ENCODE results near the gene ANGEL1. TPM values are rescaled to one million over a fixed set of nuclear protein-coding genes. Genes with fewer than 3 reads are reported as not detected.

Gene ANGEL1
- total and polyA plus RNA-seq, 2 of the 8 experiments (the other 6 are each of a cell fraction or from before 2014, with no cell fraction given), result 26.8 to 27.2 TPM

DNA sequence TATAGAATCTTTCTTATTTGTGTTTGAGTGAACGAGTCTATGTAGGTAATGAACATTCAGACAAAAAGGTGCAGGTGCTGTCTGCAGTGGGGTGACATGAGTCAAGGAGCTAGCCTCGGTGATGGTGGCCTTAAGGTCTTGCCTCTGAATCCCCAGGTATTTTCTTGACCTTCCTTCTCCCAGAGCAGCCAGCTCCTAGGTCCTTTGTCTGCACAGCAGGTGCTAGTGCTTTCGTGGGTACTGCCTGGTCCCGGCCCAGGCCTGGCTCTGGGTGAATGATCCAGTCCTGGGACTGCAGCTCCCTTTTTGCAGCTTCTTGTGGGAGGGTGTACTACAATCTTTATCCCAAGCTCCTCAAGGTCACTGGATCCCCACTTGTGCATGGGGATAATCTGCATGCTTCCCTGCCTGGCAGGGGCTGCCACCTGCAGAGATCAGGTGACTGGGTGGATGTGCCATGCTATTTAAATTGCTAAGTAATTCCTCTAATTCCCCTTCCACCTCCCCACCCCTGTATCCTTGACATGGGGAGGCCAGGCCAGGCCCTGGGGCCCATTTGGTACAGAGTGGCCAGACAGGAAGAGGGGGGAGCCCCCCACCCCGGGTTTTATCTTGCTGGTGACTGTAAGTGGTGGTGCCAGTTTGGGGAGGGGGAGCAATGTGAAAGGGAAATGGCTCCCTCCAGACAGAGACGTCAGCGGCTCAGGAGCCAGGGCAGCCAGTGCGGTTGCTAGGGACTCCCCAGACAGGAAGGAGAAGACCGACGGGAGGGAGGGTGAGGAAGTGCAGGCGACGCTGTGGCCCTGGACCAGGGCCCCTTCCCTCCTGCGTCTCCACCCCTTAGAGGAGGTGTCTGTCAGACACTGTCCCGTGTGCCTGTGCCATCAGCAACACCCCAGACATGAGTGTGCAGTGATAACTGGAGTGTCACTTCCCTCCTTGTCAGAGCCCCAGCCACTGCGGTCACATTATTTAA, 44.7 kb downstream of the ANGEL1 start:
- Histone ChIP-seq H3K79me1 (ENCODE audit: low read depth, low read length) (no peaks in the 10 kb centered on the region), H3K27me3 (replicated peaks in 1 of 4; ENCODE audit: control insufficient read depth in 3 of 4, extremely low read depth in 1 of 4, insufficient read depth in 3 of 4, low read length in 3 of 4) (peaks cover 4 to 15% (median 13%) of the 10 kb centered on the region in 4 experiments), H3K14ac (ENCODE audit: insufficient read length) (no peak overlapping the region), H3K23me2 (ENCODE audit: low read depth, low read length) (no peaks in the 10 kb centered on the region; the same call in 1 of the 2 replicates), H3K36me3 (ENCODE audit: control insufficient read depth in 2 of 4, insufficient read depth in 4 of 4, low read length in 3 of 4) (no peaks in the 10 kb centered on the region), H3K27ac (ENCODE audit: low read depth, low read length) (no peak overlapping the region), H3K4me1 (replicated peaks in 1 of 4; ENCODE audit: control insufficient read depth in 3 of 4, insufficient read depth in 4 of 4, low read length in 3 of 4) (peaks cover 0 to 22% (median 19%) of the 10 kb centered on the region in 4 experiments; a peak in 5 of 7 replicates), H2BK20ac (ENCODE audit: low read length) (peak overlapping the region; percentile 72; the same call in 1 of the 2 replicates), H3K4ac (replicated peaks; ENCODE audit: insufficient read length, low read depth, low read length) (no peak overlapping the region), H2BK12ac (ENCODE audit: low read depth, low read length) (peak overlapping the region; percentile 75; the same call in 1 of the 2 replicates), H3K56ac (replicated peaks; ENCODE audit: insufficient read length, low read depth, low read length) (no peak overlapping the region), H4K5ac (ENCODE audit: insufficient read length, low read depth, low read length) (no peak overlapping the region), H3K23ac (ENCODE audit: insufficient read length) (no peak overlapping the region), H2AFZ (ENCODE audit: low read length) (no peak overlapping the region), H3K9me3 (ENCODE audit: insufficient read depth in 2 of 2, low read depth in 1 of 2, low read length in 1 of 2) (no peaks in the 10 kb centered on the region; a peak in 1 of 4 replicates), H2AK5ac (ENCODE audit: low read depth, low read length) (0 out of 2 replicates have a peak overlapping the region, but pooled peaks have one; percentile 43), H2BK15ac (ENCODE audit: low read length) (peak overlapping the region; percentile 81; the same call in 1 of the 2 replicates), H3K4me2 (ENCODE audit: insufficient read depth in 1 of 2, low read depth in 2 of 2, low read length in 2 of 2) (peak overlapping the region; percentile 28 to 50; a peak in 3 of 4 replicates), H3K79me2 (ENCODE audit: control insufficient read depth in 1 of 2, insufficient read depth in 2 of 2, low read length in 2 of 2) (no peaks in the 10 kb centered on the region), H3K4me3 (ENCODE audit: extremely low read depth in 1 of 4, insufficient read depth in 2 of 4, low read depth in 3 of 4, low read length in 4 of 4) (peak overlapping the region in 1 of 4 experiments; percentile 30; a peak in 3 of 8 replicates), H4K20me1 (replicated peaks in 1 of 2; ENCODE audit: control insufficient read depth in 1 of 2, insufficient read depth in 2 of 2, low read length in 2 of 2) (no peaks in the 10 kb centered on the region), H4K91ac (replicated peaks; ENCODE audit: insufficient read length, low read length) (peak overlapping the region; percentile 96), H2BK5ac (ENCODE audit: low read depth, low read length) (peak overlapping the region; percentile 82; the same call in 1 of the 2 replicates), H3K9ac (replicated peaks in 1 of 4; ENCODE audit: extremely low read depth in 1 of 4, low read depth in 3 of 4, low read length in 3 of 4) (no peak overlapping the region), H3K18ac (ENCODE audit: extremely low read depth, low read length) (no peak overlapping the region; the same call in 1 of the 2 replicates), H2BK120ac (replicated peaks; ENCODE audit: low read depth, low read length) (peak overlapping the region; percentile 86), H4K8ac (ENCODE audit: extremely low read depth, insufficient read depth, low read length) (no peak overlapping the region)
- no peak for FAIRE-seq
- WGBS, 2 experiments (ENCODE audit: extremely low coverage in 1 of 2, insufficient coverage in 1 of 2, insufficient read length in 1 of 2, insufficient replicate concordance in 2 of 2, low coverage in 1 of 2, low lambda C conversion rate in 2 of 2, missing lambda C conversion rate in 1 of 2), result 35% methylated on average over 15 of the region's 15 CpGs; no CpG with 5 or more reads in 1 of the 2 experiments
- DNase-seq (ENCODE audit: low read depth in 1 of 2, low spot score in 2 of 2), result peak in 1 of 2 experiments; percentile 71
- ChIA-PET POLR2A (ENCODE audit: partially characterized antibody) (interaction anchor here (0.8 to 2.8 kb wide), 6 partner anchors 9 to 48 kb away, joined by 3 to 11 read pairs (median 3); no protein-coding TSS in a partner anchor), CTCF (ENCODE audit: partially characterized antibody) (interaction anchor here (0.6 to 9.2 kb wide), 5 partner anchors 9 to 57 kb away, joined by 3 to 128 read pairs (median 3); no protein-coding TSS in a partner anchor)
- no peak for TF ChIP-seq JUND (IDR thresholded peaks at IDR 0.05; ENCODE audit: low read length)
- TF ChIP-seq, protein P1, sequence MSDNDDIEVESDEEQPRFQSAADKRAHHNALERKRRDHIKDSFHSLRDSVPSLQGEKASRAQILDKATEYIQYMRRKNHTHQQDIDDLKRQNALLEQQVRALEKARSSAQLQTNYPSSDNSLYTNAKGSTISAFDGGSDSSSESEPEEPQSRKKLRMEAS (IDR thresholded peaks at IDR 0.05), result peak; percentile 6; the same call in 1 of the 2 replicates
- TF ChIP-seq KDM1A (IDR thresholded peaks at IDR 0.05; ENCODE audit: borderline replicate concordance, low read length), result no peak
- no peak for TF ChIP-seq SIX5 (IDR thresholded peaks at IDR 0.05; ENCODE audit: low read depth, low read length)
- no peak for TF ChIP-seq EZH2 (IDR thresholded peaks at IDR 0.05; ENCODE audit: low read depth, low read length, severe bottlenecking)
- peak; percentile 50; the same call in 1 of the 2 replicates for TF ChIP-seq EGR1 (IDR thresholded peaks at IDR 0.05; ENCODE audit: borderline replicate concordance, low read depth, low read length)
- TF ChIP-seq YY1 (IDR thresholded peaks at IDR 0.05; ENCODE audit: low read depth, low read length), result peak; percentile 12; the same call in 1 of the 2 replicates
- peak; percentile 58 for TF ChIP-seq ASH2L (IDR thresholded peaks at IDR 0.05; ENCODE audit: low read length)

All from H1 (cell line).